ENCODE measurements around the gene PAPLN.
A peak's percentile ranks its signal among the peaks of the same experiment; 100 is the strongest.

The PAPLN gene

GRCh38 chr14:73231981-73232851 lies 5.1 kb upstream of the PAPLN start:
- no peak for DNase-seq

GRCh38 chr14:73232984-73233383 lies 4.3 kb upstream of the PAPLN start:
- DNase-seq, result no peak

DNA sequence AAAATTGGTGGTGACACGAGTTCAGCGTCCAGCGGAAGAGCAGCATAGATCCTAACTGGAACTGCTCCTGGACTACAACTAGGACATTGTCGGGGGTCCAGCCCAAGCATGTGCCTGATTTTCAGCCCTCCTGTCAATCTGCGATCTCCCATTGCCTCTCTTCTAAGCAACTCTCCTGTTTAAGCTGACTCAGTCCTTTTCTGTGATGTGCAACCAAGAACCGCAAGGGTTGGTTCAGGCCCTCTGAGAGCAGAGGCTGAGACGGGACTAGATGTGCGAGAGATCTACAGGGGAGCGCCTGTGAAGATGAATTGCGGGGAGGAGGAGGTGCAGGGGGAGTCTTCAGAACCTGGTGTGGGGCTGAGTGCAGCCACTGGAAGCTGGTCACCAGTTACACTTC lies 3.7 kb upstream of the PAPLN start:
- DNase-seq, result no peak

DNA sequence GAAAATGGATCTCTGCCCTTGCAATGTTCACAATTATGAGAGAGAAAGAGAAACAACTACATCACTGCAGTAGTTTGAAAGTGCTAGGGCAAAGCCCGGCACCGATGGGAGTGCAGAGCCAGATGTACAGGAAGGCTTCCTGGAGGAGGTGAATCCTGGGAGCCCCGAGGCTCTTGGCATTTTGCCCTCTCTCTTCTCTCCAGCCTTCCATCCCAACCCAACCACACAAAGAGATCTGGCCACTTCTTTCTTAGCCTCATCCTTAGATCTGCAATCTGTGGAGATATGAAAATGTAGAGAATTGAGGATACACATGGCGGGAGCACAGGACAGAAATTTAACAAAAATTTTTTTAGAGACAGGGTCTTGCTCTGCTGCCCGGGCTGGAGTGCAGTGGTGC lies 3.3 kb upstream of the PAPLN start:
- DNase-seq, result no peak

DNA sequence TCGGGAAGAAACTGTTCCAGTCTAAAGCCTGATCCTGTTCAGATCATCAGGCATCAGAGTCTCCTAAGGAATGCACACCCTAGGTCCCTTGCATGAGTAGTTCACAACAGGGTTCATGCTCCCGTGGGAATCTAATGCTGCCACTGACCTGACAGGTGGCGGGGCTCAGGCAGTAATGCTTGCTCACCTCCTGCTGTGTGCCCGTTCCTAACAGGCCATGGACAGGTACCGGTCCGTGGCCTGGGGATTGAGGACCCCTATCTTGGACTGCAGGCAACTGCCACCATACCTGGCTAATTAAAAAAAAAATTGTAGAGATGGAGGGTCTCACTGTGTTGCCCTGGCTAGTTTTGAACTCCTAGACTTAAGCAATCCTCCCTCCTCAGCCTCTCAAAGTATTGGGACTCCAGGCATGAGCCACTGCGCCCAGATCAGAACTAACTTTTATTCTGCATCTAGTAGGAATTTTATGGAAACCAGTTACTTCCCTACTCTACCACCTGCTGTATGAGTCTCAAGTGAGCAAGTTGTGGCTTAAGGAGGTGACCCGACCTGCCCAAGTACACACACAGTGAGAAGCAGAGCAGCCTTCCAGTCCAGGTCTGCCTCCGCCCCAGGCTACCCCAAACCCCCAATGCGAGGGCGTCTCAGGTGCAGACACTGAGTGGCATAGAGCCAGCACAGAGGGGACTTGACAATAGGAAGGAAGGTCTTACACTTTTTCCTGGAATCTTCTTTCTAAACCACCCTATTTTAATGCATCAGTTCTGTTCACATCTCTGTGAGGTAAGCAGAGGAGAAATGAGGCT lies 2.5 kb upstream of the PAPLN start:
- no peak for DNase-seq

DNA sequence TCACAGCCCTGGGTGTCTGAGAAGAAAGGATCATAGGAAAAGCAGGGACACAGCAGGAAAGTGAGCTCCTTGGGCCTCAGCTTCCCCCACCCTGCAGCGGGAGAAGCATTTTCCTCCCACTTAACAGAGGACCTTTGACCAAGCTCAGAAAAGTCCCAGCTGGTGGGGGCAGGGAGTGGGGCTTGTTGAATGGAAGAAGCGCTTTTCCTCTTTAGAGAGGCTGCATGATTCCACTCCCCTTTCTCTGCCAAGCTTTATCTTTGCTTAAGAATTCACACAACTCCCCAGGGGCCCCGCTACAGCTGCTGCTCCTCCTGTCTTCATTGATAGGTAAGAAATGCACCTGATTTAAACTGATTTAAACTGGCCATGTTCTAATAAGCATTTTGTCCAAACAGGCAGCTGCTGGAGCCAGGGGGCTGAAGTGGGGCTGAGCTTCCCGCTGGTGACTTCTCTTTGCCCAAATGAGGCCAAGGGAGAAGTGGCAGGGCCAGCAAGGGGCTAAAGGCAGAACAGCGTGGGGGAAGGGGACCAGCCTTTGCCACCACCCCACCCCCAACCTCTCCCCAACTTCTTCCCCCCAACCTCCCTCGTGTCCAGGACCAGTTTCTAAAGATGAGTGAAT lies 1.7 kb upstream of the PAPLN start:
- no peak for DNase-seq

DNA sequence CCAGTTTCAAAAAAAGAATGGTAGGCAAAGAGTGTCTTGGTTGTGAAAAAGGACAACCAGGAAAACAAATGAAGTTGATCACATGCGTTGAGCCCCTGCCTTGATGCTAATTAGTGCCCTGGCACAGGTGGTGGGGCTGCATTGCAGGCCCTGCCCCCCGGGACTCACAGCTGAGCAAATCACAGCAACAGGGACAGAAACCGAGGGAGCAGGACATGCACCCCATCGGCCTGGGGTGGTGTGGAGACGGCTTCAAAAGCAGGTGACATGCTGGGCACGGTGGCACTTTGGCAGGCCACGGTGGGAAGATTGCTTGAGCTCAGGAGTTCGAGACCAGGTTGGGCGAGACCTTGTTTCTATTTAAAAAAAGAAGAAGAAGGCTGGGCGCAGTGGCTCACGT lies 1.1 kb upstream of the PAPLN start:
- DNase-seq, result no peak

DNA sequence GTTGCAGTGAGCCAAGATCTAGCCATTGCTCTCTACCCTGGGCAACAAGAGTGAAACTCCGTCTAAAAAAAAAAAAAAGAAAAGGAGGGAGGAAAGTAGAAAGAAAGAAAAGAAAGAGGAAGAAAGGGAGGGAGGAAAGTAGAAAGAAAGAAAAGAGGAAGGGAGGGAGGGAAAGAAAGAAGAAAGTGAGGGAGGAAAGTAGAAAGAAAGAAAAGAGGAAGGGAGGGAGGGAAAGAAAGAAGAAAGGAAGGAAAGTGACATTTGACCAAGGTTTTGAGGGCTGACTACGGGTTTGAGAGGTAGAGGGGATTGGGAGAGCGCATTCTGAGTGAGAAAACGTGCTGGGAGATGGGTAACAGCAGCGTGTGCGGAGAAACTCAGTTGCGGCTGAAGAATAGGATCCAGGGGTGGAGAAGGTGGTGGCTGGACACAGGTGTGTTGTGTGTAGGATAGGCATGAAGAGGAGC lies 521 bp upstream of the PAPLN start:
- DNase-seq, result no peak

DNA sequence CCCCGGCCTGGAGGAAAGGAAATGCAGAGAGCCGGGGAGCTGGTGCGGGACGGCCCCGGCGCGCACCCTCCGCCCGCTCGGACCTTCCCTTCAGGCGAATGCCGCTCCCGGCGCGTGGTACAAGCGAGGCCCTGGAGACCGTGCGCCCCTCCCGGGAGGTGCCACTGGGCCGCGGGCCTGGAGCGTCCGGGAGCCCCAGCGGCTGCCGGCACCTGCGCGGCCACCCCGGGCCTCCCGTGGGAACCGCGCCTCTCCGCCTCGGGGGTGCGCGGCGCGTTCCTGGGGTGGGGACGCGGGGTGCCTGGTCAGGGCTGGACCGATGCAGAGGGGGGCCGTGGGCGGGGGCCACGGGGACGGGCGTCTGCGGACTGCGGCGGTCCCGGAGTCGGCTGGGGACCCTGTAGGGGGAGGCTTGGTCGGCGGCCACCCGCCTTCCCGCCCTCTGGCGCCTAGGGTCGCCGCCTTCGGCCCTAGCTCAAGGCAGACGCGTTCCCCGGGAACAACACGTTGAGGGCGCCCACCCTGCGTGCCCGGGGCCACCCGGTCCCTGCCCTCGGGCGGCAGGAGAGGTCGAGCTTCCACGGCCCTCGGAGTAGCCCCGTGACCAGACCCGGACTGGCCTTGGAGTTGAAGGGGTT lies 599 bp downstream of the PAPLN start:
- DNase-seq, result no peak

DNA sequence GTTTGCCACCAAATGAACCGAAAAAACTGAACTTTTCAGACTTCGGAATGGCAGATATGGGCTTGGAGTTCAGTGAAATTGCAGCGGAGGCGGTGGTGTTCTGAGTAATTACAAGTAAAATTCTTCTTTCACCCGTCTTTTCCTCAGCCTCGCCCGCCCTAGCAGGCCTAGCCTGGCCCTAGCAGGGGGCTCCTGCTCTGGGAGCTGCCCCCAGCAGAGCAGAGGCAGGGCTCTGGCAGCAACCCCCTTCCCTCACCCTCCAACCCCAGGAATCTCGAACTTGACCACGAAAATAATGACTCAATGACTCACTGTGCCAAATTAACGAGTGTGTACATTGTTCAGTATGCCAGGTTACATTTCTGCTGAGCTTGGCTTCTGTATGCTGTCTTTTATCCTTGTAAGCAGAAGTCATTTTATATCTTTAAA lies 1.1 kb downstream of the PAPLN start:
- no peak for DNase-seq

- no peak for DNase-seq
These were observed 1.6 kb downstream of the PAPLN start for GRCh38 chr14:73238941-73239340.

GRCh38 chr14:73239393-73240241 lies 2.3 kb downstream of the PAPLN start:
- DNase-seq, result no peak

DNA sequence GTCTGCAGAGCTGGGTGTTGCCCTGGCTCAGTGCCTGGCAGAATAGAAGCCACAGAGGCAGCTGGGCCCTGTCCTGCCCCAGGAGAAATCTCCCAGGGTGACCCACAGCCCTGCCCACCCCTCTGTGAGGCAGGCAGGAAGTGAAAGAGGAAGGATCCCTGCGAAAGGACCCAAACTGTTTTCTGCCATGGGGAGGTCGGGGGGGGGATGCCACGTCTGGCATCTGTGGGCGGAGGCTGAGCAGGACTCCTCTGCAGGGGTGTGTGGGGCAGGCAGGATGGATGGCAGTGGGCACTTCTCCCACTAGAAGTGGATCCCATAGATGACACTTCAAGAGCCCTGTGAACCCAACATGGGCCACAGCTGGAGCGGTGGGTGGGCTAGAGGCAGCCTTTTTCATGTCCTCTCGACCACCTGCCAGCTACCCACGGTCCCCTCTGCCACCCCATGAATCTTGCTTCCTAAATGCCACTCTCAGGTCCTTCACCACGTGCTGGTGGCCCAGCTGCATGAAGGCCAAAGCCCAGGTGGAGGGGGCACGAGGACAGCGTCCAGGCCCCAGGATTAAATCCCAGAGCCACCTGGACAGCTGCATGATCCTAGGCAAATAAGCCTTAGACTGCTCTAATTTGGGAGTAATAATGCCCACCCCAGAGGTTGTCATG lies 3.6 kb downstream of the PAPLN start:
- DNase-seq, result peak; percentile 43

GRCh38 chr14:73241481-73242165 lies 4.3 kb downstream of the PAPLN start:
- peak; percentile 41 for DNase-seq

DNA sequence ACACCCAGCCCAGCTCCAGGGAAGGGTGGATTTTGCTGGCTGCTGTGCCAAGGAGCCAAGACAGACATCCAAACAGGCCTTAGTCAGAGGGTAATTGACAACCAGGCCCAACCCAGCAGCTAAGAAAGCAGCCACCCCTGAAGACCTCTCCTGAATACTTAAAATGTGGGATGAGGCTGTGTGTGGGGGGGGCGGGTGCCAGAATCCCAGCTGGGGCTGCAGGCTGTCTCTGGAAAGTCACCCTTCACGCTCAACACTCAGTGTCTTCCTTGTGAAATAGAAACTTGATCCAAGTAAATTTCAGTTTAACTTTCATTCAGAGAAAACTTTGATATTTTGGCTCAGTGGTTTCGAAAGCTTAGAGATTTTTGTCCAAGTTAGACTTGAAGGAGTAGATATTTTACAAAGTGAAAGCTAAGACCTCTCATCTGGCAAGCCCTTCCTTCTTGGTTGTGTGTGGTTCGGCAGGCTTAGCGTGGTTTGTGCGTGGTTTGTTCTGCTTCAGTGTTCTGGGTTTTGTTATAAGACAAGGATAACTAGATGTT lies 5.1 kb downstream of the PAPLN start:
- peak; percentile 37 for DNase-seq

DNA sequence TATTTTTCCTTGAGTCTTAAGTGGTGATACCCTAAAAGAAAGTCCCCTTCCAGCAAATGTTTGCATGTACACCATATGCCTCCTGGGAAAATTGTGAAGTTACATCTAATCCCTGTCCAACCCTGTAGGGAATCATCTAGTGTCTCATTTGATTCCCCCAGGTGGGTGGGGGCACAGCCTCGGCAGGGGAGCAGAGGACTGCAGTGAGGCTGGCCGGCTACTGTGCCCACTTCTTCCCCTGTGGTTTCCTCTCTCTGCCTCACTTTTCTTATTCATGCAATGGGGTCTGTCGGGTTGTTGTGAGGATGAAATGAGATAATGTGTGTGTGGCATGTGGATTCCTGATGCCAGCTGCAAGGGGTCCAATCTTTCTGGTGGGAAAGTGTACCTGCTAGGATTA lies 6.0 kb downstream of the PAPLN start:
- DNase-seq, result no peak

GRCh38 chr14:73243748-73244147 lies 6.4 kb downstream of the PAPLN start:
- DNase-seq, result no peak

GRCh38 chr14:73244541-73245290 lies 7.4 kb downstream of the PAPLN start:
- no peak for DNase-seq

GRCh38 chr14:73245480-73246325 lies 8.4 kb downstream of the PAPLN start:
- DNase-seq, result peak; percentile 71

All from right forelimb (tissue), 1 donor.